HG02571 (cell line): ENCODE results near the gene RTBDN.

Source experiments
- ATAC-seq: cut with Tn5 transposase; IDR thresholded peaks from one replicate; pipeline ENCODE4 v1.9.1; 2021; ENCODE audit warnings: mild to moderate bottlenecking, moderate library complexity; ENCODE audit not compliant: unreplicated experiment

The RTBDN gene

DNA sequence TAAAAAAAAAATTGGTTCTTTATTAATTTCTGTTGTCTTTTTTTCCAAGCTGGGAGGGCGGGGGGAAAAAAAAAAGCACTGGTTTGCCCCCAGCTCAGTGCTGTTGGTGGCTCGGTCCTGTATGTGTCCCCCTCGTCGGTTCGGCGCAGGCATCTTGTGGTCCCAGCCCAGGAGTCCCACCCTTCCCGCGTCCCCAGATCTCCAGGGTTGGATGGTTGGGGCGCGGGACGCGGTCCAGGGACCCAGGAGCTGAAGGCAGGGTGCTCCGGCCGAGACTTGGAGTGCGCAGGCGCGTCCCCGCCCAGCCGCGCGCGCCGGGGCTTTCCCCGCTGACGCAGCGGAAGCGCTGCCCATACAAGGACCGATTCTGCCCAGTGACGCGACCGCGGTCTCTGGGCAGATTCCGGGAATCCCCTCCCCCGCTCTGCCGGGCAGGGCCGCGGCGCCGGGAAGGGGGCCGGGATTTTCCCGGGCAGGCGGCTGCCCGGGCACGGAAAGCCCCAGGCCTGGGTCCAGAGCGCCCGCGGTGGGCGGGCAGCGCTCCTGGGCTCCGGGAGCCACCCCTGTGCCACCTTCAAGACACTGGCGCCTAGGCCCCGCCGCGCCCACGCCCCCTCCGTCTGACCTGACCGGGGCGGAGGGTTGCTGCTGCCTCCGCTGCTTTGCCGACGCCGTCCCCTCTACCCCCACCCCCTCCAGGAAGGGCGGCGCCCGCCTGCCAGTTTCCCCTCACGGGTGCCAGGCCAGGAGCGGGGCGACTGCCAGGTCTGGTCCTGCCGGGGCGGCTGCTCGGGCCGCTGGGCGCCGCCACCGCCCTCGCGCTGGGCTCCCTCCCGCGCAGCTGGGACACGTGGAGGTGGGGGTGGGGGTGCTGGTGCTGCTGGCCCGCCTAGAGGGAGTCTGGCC, 40.8 kb downstream of the RTBDN start:
- peak; percentile 31 for ATAC-seq

DNA sequence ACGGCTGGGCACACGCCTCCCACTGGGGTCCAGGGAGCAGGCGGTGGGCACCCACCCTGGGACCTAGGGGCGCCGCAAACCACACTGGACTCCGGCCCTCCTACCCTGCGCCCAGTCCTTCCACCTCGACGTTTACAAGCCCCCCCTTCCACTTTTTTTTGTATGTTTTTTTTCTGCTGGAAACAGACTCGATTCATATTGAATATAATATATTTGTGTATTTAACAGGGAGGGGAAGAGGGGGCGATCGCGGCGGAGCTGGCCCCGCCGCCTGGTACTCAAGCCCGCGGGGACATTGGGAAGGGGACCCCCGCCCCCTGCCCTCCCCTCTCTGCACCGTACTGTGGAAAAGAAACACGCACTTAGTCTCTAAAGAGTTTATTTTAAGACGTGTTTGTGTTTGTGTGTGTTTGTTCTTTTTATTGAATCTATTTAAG, 41.5 kb downstream of the RTBDN start:
- ATAC-seq = no peak

DNA sequence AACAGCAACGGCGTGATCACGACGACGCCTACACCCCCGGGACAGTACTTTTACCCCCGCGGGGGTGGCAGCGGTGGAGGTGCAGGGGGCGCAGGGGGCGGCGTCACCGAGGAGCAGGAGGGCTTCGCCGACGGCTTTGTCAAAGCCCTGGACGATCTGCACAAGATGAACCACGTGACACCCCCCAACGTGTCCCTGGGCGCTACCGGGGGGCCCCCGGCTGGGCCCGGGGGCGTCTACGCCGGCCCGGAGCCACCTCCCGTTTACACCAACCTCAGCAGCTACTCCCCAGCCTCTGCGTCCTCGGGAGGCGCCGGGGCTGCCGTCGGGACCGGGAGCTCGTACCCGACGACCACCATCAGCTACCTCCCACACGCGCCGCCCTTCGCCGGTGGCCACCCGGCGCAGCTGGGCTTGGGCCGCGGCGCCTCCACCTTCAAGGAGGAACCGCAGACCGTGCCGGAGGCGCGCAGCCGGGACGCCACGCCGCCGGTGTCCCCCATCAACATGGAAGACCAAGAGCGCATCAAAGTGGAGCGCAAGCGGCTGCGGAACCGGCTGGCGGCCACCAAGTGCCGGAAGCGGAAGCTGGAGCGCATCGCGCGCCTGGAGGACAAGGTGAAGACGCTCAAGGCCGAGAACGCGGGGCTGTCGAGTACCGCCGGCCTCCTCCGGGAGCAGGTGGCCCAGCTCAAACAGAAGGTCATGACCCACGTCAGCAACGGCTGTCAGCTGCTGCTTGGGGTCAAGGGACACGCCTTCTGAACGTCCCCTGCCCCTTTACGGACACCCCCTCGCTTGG, 42.1 kb downstream of the RTBDN start:
- ATAC-seq = no peak

DNA sequence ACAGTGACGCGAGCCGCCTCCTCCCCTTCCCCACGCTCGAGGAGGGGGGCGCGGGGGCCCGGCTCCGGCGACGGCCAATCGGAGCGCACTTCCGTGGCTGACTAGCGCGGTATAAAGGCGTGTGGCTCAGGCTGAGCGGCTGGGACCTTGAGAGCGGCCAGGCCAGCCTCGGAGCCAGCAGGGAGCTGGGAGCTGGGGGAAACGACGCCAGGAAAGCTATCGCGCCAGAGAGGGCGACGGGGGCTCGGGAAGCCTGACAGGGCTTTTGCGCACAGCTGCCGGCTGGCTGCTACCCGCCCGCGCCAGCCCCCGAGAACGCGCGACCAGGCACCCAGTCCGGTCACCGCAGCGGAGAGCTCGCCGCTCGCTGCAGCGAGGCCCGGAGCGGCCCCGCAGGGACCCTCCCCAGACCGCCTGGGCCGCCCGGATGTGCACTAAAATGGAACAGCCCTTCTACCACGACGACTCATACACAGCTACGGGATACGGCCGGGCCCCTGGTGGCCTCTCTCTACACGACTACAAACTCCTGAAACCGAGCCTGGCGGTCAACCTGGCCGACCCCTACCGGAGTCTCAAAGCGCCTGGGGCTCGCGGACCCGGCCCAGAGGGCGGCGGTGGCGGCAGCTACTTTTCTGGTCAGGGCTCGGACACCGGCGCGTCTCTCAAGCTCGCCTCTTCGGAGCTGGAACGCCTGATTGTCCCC, 42.9 kb downstream of the RTBDN start, which contains the start of gene JUNB:
Gene JUNB, plus strand, starts transcription at position 142 of the 706 bp plus-strand sequence. Its CDS starts 286 bp downstream, at position 428.
- peak; percentile 30 for ATAC-seq

DNA sequence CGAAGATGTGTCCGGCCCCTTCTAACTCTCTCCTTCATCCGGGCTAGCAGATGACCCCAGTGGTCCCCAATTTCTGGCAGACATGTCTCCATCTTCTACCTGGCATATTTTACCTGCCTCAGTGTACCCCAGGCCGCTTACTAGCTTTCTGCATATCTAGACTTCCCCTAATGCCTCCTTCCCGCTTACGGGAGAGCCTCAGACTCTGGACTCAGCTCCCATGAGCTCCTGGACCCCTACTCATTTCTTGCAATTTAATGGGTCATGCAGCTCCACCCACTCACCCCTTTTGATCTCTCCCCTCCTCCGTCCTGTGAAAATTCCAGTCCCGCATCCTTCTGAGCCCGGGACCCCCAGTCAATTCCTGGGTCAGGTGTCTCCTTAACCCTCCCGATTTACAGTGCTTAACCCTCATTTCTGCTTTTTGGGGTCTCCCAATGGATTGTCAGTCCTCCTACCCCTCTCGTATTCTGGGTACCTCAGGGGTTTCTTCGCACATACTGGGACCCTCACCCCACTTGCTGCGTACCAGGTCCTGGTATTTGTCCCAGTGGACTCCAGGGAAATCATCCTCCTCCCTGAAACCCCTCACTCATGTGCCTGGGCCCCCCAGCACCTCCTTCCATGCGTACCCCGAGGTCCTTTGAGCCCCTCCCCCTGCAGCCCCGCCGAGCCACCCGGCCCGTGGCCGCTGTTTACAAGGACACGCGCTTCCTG, 43.6 kb downstream of the RTBDN start:
- no peak for ATAC-seq

DNA sequence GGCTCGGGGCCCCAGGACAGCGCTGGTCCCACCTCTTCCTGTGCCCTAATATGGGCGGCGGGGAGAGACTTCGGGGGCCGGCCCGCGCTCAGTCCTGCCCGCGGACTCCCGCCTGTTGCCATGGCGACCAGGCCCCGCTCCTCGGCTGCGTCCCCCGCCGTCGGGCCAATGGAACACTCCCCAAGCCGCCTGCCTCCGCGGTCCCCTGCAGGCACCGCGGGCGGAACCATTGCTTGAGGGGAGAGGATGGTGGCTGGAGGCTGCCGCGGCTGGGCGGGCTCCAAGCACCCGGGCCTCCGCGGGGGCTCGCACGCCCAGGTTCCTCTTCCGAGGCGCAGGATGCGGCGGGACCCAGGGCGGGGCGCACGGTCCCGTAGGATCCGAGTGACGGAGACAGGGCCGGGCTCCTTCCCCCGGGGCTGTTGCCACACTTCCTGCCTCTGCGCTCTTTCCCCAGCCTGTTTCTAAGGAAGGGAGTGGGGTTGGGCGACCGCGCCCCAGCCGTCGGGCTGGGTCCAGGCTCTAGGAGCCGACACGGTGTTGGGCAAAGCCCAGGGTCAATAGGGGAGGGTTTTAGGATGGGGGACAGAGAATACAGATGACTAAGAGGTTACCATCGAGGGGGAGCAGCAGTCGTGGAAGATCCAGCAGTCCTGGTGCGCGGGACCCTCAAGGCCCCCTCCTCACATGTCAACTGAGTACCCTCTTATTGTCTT, 44.3 kb downstream of the RTBDN start:
- ATAC-seq = peak; percentile 31

DNA sequence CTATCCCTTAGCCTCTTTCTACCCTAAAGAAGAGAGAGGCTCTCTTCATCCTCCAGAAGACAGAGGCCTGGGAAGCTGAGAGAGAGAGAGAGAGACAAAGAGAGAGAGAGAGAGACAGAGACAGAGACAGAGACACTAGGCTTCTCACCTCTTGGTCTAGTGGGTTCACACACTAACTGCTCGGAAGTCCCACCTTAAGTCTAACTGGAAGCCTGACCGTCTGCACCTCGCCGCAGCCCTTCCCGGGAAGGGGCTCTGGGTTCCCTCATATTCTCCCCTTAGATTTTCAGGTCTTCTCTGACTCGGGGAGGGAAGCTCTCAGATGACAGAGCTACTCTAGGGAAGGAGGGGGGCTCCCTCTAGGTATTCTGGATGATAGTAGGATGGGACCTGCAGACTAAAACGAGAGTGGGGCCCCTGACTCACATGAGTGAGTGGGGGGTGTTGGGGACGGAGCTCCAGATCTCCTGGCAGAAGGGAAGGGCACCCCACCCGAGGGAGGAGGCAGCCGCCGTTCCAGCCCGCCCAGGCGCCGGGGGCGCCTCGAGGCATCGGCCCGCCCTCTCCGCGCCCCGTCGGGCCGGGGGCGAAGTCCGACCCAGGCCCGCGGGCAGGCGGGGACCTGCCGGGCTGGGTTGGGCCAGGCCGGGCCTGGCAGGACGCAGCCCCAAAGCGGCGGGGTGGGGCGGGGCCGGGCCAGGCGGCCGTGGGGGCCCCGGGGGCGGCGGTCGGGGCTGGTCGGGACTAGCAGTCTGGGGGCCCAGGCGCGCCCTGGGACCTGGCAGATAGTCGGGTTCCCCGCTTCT, 45.1 kb downstream of the RTBDN start:
- no peak for ATAC-seq

DNA sequence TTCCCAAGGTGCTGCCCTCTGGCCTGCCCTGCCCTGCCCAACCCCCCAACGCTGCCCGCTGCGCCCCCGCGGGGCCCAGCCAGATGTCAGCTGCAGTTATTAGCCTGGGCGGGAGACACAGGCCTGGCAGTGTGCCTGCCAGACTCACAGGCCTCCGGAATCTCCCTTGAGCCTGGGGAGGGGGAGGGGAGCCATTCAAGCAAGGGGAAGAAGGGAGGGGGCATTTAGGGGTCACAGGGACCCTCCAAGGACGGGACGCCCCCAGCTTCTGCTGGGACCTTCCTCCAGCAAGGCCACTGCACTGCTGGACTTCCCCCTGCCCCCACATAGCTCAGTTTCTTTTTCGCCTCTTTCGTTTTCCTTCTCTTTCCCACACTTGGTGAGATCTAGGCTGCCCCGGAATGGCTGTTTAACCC, 45.7 kb downstream of the RTBDN start:
- ATAC-seq = no peak

DNA sequence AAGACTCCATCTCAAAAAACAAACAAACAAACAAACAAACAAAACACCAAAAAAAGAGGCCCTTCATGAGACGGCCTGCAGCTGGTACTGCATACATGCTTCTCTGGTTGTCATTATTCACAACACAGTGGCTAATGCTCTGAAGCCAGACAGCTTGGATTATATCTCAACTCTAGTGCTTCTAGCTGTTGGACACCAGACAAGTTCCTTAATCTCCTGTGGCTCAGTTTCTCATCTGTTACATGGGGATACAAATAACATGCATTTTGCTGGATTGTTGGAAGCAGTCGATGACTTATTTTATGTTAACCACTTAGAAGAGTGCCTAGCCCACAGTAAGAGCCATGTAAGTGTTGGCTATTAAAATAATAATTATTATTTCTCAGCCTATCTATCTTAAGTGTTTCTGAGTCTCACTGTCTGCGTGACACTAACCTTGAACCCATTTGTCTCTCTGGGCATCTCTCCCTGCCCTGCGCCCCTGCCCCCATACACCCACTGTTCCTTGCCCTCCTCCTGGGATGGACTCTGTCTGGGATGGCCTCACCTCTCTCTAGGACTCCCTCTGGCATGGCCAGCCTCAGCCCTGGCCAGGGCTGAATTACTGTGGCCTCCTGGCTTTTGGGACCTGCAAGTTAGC, 46.2 kb downstream of the RTBDN start:
- no peak for ATAC-seq

DNA sequence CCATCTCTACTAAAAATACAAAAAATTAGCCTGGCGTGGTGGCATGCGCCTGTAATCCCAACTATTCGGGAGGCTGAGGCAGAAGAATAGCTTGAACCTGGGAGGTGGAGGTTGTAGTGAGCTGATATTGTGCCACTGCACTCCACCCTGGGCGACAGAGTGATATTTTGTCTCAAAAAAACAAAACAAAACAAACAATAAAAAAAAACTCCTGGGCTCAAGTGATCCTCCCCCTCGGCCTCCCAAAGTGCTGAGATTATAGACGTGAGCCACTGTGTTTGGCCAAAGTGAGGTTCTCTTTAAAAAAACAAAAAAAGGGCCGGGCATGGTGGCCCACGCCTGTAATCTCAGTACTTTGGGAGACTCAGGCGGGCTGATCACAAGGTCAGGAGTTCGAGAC, 46.9 kb downstream of the RTBDN start:
- no peak for ATAC-seq

DNA sequence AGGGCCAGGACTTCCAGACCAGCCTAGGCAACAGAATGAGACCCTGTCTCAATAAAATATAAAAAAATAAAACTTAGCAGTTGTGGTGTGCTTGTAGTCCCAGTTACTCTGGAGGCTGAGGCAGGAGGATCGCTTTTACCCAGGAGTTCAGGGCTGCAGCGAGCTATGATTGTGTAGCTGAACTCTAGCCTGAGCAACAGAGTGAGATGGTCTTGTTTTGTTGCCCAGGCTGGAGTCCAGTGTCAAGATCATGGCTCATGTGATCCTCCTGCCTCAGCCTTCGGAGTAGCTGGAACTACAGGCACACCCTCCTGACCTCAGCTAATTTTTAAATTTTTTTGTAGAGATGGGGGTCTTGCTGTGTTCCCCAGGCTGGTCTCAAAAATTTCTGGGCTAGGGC, 47.4 kb downstream of the RTBDN start:
- ATAC-seq = no peak

DNA sequence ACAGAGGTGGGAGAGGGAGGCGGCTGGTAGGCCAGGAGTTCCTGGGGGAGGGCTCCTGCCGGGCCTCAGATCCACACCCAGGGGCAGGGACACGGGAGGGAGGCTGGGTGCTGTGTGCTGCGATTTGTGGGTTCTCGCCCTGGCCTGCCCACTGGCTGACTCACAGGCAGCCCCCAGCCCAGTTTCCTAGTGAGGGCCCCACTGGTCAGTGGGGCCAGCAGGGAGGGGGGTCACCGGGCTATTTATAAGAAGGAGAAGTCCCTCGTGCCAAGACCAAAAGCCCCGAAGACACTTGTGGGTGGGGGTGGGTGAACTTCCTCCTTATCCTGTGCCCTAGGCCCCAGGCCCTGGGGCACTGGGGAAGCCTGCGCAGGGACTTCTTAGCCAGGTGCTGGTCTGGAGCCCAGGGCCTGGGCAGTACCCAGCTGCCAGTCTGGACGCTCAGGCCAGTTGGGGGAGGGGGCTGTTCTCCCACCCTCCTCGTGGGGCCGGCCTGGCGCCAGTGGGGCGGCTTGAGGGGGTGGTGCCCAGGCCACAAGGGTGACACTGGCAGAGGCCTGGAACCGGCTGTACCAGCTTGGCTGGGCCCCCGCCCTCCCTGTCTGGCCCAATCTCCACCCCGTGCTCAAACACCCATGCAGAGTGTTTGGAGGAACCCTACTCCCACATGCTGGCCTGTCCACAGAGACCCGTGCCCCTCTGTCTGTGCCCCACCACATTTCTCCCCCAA, 48.1 kb downstream of the RTBDN start:
- no peak for ATAC-seq

DNA sequence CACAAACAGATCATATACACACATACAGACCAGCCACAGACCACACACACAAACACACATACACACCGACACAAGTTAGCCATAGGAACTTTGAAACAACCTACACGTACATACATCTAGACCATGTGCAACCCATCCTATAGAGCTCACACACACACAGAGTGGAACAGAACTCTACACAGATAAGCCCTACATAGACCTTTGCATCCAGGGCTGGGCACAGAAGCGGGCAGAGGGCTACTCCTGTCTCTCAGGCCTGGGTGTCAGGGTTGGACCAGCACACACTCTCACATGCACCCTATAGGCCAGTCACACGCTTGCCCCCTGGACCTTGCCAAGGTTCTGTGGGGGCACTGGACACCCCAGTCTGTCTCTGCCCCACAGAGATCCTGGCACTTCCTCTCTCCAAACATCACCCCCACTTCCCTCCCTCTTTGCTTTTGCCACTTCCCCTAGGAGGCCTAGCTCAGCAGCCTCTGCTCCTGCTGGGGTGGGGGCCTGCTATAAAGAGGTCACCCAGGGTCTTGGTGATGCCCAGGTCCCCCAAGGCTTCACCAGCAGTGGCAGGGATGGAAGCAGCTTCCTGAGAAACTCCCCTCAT, 48.8 kb downstream of the RTBDN start:
- no peak for ATAC-seq

DNA sequence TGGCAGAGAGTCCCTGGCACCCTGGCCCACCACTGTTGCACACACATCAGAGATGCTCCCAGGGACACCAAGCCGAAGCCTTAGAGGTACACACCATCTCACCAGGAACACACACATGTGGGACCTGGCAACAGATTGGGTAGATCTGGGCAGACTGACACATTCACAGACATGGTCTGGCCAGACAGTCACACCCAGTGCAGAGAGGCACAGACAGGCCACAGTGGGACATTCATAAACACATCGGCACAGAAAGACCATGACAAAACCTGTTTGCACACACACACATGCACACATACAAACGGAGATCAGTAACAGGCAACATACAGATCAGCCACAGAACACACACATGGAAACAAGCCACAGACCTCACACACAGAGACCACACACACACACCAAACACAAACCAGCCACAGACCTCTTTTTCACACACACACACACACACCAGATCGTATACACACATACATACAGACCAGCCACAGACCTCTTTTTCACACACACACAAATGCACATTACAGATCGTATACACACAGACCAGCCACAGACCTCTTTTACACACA, 49.4 kb downstream of the RTBDN start:
- no peak for ATAC-seq

DNA sequence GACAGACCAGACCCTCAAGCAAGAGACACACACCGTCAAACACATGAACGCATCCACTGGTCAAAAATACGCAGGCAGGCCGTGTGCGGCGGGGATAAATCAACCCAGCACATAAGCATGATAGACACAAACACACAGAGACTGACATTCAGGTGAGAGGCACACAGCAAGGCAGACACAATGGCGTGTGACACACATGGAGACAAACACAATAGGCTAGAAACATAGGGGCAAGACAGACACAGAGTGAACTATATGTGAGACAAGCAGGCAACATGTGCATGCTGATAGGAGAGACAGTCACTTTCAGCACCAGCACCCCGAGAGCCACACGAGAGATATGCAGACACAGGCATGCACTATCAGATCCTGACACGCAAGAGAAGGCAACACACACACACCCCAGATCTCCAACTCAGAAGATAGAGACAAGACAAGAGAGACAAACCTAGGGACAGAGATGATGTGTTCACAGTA, 49.9 kb downstream of the RTBDN start:
- ATAC-seq = no peak

DNA sequence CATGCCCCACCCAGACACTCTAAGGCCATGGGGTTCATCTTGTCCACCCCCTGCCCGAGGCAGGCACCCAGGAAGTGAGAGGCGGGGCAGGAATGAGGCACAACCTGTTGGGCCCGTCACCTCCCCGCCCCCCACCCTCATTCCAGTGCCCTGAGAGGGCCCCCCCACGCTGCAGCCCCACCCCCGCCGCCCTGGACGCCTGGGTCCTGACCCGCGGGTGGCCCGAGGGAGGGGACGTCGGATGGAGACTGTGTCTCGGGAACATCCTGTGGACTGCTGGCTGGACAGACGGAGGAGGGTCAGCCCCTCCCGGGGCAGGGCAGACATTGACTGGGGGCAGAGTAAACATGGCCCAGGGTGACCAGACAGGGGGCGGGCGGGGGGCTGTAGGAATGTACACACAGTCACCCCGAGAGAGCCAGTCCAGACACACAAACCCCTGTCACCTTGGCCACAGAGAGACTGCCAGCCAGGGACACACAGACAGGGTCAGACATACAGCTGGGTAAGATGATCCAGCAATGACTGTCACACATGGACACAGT, 50.5 kb downstream of the RTBDN start:
- no peak for ATAC-seq
